GM21576 (cell line): Measurements from ENCODE around the gene SMIM3.
"Not testable (repeated sequence)": the region's sequence is repeated elsewhere in the genome, so short reads cannot be mapped to it uniquely, and the experiment has no call there.

Experiments
- ATAC-seq: cut with Tn5 transposase; IDR thresholded peaks from one replicate; pipeline ENCODE4 v1.9.1; 2021; ENCODE audit warnings: mild to moderate bottlenecking, moderate library complexity; ENCODE audit not compliant: unreplicated experiment

The SMIM3 gene

GRCh38 chr5:150778517-150779396, at the start of gene SMIM3:
Gene SMIM3 (plus strand): TSS chr5:150778757. CDS start chr5:150795441, 16,684 bp downstream.
- ATAC-seq: peak; percentile 34

DNA sequence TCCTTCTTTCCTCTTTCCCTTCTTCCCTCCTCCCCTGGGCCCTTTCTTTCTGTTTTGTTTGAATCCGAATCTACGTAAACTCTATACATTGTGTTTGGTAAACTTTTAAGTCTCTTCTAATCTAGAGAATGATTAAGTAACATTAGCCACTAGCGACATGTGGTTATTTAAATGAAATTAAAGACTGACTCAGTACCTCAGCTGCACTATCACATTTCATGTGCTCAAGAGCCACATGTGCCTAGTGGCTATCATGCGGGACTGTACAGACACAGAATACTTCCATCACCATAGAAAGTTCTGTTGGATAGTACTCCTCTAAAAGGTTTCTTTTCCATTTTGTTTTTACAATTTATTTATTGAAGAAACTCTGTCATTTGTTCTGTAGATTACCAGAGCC, 48.7 kb upstream of the SMIM3 start:
- ATAC-seq: no peak

DNA sequence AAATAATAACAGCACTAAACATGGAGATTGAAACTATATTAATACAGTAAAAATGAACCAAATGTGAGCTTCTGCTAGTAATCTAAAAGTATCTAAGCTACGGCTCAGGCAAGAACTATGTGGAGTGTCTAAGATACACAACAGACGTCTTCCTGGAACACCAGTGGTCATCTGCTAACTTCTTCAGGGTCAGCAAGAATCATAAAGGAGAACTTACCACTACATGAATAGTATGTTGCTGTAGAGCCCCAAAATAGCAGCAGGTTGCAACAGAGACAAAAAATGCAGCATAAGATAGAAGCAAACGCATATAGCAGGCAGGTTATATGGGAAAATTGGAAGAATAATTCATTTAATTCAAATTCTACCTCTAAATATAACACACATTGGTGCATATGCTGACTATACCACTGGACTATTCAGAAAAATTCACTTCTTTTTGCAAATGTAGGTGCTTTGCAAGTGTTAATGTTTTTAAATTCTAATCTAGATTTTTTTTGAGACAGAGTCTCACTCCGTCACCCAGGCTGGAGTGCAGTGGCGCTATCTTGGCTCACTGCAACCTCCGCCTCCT, 46.8 kb upstream of the SMIM3 start:
- no peak for ATAC-seq

DNA sequence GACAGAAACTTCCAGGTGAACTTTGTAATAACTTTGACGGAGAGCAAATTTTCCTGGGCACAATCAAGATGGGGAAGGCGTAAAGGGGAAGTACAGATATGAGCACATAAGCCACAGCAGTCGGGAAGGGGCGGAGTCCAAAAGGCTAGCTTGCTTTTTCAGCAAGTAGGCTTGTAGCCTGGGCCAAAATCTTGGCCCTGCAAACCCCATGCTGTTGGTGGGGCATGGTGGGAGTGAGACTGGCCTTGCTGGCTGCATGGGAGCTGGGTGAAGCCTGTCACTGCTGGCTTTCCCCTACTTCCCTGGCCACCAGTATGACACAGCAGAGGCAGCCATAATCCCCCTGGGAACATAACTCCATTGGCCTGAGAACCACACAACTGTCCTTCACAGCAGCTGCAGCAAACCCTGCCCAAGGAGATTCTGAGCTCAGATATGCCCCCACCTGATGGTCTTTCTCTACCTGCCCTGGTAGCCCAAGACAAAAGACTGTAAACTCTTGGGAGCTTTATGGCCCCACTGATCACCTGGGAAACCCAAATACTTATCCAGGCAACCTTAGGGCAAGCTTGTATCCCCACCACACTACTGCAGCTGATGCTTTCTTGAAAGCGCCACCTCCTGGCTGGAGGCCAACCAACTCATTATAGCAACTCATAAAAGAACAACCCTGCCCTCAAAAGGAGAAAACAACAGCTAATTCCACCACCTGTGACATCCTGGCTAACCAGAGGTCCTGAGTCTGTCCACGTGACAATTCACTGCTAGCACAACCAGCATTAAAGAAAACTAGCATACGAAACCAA, 43.8 kb upstream of the SMIM3 start:
- peak; percentile 82 for ATAC-seq

DNA sequence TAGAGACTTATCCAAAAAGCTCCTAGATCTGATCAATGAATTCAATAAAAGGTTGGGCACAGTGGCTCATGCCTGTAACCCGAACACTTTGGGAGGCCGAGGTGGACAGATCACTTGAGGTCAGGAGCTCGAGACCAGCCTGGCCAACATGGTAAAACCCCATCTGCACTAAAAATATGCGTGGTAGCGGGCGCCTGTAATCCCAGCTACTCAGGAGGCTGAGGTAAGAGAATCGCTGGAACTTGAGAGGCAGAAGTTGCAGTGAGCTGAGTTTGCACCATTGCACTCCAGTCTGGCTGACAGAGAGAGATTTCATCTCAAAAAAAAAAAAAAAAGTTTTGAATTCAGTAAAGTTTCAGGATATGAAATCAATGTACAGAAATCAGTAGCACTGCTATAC, 39.7 kb upstream of the SMIM3 start:
- ATAC-seq: no peak

GRCh38 chr5:150740992-150741391, 37.6 kb upstream of the SMIM3 start:
- ATAC-seq: no peak

GRCh38 chr5:150742455-150743141, 36.0 kb upstream of the SMIM3 start:
- ATAC-seq: not testable (repeated sequence)

DNA sequence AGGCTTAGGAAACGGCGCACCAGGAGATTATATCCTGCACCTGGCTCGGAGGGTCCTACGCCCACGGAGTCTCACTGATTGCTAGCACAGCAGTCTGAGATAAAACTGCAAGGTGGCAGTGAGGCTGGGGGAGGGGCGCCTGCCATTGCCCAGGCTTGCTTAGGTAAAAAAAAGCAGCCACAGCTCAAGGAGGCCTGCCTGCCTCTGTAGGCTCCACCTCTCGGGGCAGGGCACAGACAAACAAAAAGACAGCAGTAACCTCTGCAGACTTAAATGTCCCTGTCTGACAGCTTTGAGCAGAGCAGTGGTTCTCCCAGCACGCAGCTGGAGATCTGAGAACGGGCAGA, 35.4 kb upstream of the SMIM3 start:
- ATAC-seq: not testable (repeated sequence)

- ATAC-seq: no peak
Measured at GRCh38 chr5:150750469-150750868, 28.1 kb upstream of the SMIM3 start.

DNA sequence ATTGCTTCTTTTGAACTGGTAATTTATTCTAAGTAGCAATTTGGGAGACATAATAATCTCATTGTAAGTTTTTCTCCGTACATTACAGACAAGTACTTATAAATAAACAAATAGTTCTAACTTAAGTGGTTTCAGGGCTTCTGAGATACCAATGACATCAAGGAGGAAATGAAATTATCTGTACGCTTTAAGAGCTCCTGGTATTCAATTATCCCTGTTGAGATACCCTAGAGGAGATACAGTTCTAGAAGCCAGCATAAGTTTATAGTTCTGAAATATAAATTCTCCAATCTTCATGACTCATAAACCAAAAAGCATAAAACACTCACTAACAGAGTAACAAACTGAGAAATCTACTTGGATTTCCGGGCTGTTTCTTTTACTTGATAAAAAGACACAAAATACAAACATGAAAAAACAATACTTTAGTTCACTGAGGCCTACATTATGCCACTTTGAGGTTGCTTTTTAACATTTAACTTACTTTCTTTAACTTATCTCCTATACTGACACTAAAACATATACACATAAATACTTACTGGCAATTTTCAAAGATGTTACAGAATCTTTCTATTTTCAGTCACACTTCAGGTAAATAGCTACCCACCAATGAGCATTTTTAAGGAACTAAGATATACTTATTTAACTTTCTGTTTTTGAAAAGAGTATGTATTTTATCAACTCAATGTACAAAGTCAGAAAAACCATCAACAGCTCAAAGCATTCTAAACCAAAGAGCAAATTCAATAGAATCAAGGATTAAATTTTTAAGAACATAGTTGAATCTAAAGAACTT, 27.3 kb upstream of the SMIM3 start:
- peak; percentile 55 for ATAC-seq

GRCh38 chr5:150753463-150753862, 25.1 kb upstream of the SMIM3 start:
- ATAC-seq: no peak

DNA sequence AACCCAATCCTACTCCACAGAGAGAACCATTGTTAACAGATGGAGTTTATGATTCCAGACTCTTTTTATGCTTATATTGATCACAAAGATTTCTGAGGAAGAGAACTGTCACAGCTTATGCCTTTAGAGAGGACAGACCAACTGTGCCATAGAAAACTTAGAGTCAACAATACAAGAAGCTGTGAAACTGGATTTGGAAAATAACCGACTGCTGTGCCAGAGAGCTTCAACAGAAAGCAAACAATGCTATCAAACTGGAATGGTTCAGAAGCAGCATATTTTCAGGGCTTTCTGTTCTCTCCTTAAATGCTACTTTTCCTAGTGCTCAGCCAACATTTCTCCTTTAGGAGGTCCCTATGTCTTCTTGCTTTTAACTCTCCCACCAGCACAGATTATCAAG, 24.7 kb upstream of the SMIM3 start:
- no peak for ATAC-seq

- ATAC-seq: no peak
Measured at GRCh38 chr5:150757087-150757649, 21.4 kb upstream of the SMIM3 start.

GRCh38 chr5:150758203-150758530, 20.4 kb upstream of the SMIM3 start:
- peak; percentile 20 for ATAC-seq

- peak; percentile 97 for ATAC-seq
Measured at GRCh38 chr5:150758531-150759333, 19.8 kb upstream of the SMIM3 start, which contains the start of gene DCTN4. Gene DCTN4 (minus strand): TSS chr5:150759017. CDS start chr5:150758993, 24 bp downstream.

- ATAC-seq: no peak
Measured at GRCh38 chr5:150759334-150759583, 19.3 kb upstream of the SMIM3 start.

DNA sequence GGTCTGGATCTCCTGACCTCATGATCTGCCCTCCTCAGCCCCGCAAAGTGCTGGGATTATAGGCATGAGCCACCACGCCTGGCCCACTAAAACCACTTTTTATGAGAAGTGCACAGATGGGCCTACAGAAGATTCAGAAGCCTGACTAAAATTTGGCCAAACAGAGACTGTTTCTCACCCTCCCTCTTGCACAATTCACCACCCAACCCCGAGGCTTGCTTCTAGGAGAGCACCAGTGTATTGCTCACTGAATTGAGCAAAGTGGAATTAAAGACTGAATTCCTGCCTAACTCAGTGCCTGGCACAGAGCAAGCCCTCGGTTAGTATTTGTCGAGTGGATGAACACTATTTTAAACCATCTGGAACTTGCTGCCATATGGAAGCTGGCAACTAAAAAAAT, 16.3 kb upstream of the SMIM3 start:
- ATAC-seq: no peak

- ATAC-seq: no peak
Measured at GRCh38 chr5:150763023-150763769, 15.4 kb upstream of the SMIM3 start.

DNA sequence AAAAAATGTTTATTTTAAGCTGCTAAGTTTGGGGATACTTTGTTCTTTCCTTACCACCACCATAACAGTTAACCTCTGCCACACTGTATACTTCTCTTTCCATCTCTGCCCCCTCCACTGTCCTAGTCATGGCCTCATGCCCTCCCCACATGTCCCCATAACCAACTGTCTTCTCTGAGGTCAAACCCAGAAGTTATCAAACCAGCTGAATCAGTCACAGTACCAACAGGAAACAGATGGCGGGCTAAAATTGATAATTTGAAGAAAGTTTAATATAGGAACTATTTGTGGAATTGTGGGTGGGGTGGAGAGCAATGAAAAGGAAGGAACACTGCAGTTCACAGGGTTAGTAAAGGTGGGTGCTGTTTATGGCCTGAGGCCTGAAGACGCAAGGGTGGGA, 14.0 kb upstream of the SMIM3 start:
- no peak for ATAC-seq
